Superior temporal gyrus (tissue), 1 donor: Measurements from ENCODE around the gene SDR9C7.
"Not testable (repeated sequence)": the region's sequence is repeated elsewhere in the genome, so short reads cannot be mapped to it uniquely, and the experiment has no call there.

Experiments
- DNase-seq: peaks from one replicate; pipeline ENCODE4 v3.0.0-alpha.2; 2016; ENCODE audit errors: extremely low spot score

Gene SDR9C7

GRCh38 chr12:56953314-56953713, 19.1 kb upstream of the SDR9C7 start:
- no peak for DNase-seq

GRCh38 chr12:56951582-56952339, 17.6 kb upstream of the SDR9C7 start:
- no peak for DNase-seq

- DNase-seq = no peak
These were observed 14.7 kb upstream of the SDR9C7 start for GRCh38 chr12:56948881-56949280.

GRCh38 chr12:56948457-56948777, 14.2 kb upstream of the SDR9C7 start:
- DNase-seq = no peak

- DNase-seq = no peak
These were observed 13.6 kb upstream of the SDR9C7 start for GRCh38 chr12:56947633-56948456.

GRCh38 chr12:56943878-56944277, 9.7 kb upstream of the SDR9C7 start:
- no peak for DNase-seq

- not testable (repeated sequence) for DNase-seq
These were observed 9.2 kb upstream of the SDR9C7 start for GRCh38 chr12:56943374-56943773.

- peak; percentile 35 for DNase-seq
These were observed 7.2 kb upstream of the SDR9C7 start for GRCh38 chr12:56941299-56942017.

GRCh38 chr12:56940942-56941298, 6.7 kb upstream of the SDR9C7 start:
- not testable (repeated sequence) for DNase-seq

GRCh38 chr12:56935752-56936151, 1.5 kb upstream of the SDR9C7 start:
- DNase-seq = no peak

- DNase-seq = no peak
These were observed 949 bp upstream of the SDR9C7 start for GRCh38 chr12:56935157-56935556.

- no peak for DNase-seq
These were observed 1.3 kb downstream of the SDR9C7 start for GRCh38 chr12:56932867-56933266.

- DNase-seq = no peak
These were observed 2.1 kb downstream of the SDR9C7 start for GRCh38 chr12:56932146-56932545.

GRCh38 chr12:56931474-56931978, 2.7 kb downstream of the SDR9C7 start:
- peak; percentile 14 for DNase-seq

- no peak for DNase-seq
These were observed 4.0 kb downstream of the SDR9C7 start for GRCh38 chr12:56930241-56930640.

GRCh38 chr12:56929780-56930179, 4.4 kb downstream of the SDR9C7 start:
- no peak for DNase-seq

- DNase-seq = no peak
These were observed 5.9 kb downstream of the SDR9C7 start for GRCh38 chr12:56928262-56928661.

- no peak for DNase-seq
These were observed 6.9 kb downstream of the SDR9C7 start for GRCh38 chr12:56927281-56927680.

- no peak for DNase-seq
These were observed 12.2 kb downstream of the SDR9C7 start for GRCh38 chr12:56922031-56922430.

- no peak for DNase-seq
These were observed 12.9 kb downstream of the SDR9C7 start for GRCh38 chr12:56921346-56921745.

- DNase-seq = not testable (repeated sequence)
These were observed 16.1 kb downstream of the SDR9C7 start for GRCh38 chr12:56918139-56918538.

- no peak for DNase-seq
These were observed 17.2 kb downstream of the SDR9C7 start for GRCh38 chr12:56916996-56917333.
